DOHH2 (cell line): ENCODE measurements around the gene UBE2K.

Experiments
- CTCF ChIP-seq: fragments of 200-600 bp; sonication (generic); IDR thresholded peaks from one replicate; pipeline ENCODE4 v1.5.1; 2014; ENCODE audit warnings: antibody characterized with exemption, mild to moderate bottlenecking, low read depth, low read length; ENCODE audit not compliant: poor library complexity, severe bottlenecking
- EZH2phosphoT487 ChIP-seq: fragments of 200-600 bp; sonication (generic); IDR thresholded peaks from 2 replicates; pipeline ENCODE4 v1.6.1; 2017; ENCODE audit warnings: borderline replicate concordance, mild to moderate bottlenecking, antibody characterized with exemption, low read length, moderate library complexity, mixed read lengths

- TF ChIP-seq CTCF = no peak
- no peak for TF ChIP-seq EZH2phosphoT487
These were observed 73.2 kb downstream of the UBE2K start for GRCh38 chr4:39770969-39771724.
